GM12872 (cell line): ENCODE results near the gene HAL.

ENCODE experiments used
- CTCF ChIP-seq: IDR thresholded peaks from 3 replicates; pipeline ENCODE4 v1.5.1; 2011; ENCODE audit warnings: low read depth, mild to moderate bottlenecking, low read length, moderate library complexity; ENCODE audit not compliant: insufficient read depth

The HAL gene

GRCh38 chr12:95996034-95996658 is at the start of gene HAL:
Gene HAL (minus strand): TSS chr12:95996344. CDS start chr12:95995910, 434 bp downstream.
- TF ChIP-seq CTCF: no peak

GRCh38 chr12:96045566-96045965 is 49.4 kb upstream of the HAL start:
- TF ChIP-seq CTCF: no peak

GRCh38 chr12:96044943-96045290 is 48.8 kb upstream of the HAL start:
- TF ChIP-seq CTCF: no peak

GRCh38 chr12:96044017-96044942 is 48.1 kb upstream of the HAL start:
- no peak for TF ChIP-seq CTCF

GRCh38 chr12:96041181-96041580 is 45.0 kb upstream of the HAL start:
- TF ChIP-seq CTCF: 0 out of 3 replicates have a peak, but pooled peaks have one; percentile 11

GRCh38 chr12:96040305-96041133 is 44.4 kb upstream of the HAL start:
- no peak for TF ChIP-seq CTCF

- no peak for TF ChIP-seq CTCF
Measured at GRCh38 chr12:96039516-96039915, 43.4 kb upstream of the HAL start.
